Stromal cell of bone marrow (primary cell): Measurements from ENCODE around the gene USP32.
"Not testable (repeated sequence)": the region's sequence is repeated elsewhere in the genome, so short reads cannot be mapped to it uniquely, and the experiment has no call there.

ENCODE experiments used
- DNase-seq: peaks from one replicate; pipeline ENCODE4 v3.0.0-alpha.2; 2012; ENCODE audit warnings: low read depth

The USP32 gene

DNA sequence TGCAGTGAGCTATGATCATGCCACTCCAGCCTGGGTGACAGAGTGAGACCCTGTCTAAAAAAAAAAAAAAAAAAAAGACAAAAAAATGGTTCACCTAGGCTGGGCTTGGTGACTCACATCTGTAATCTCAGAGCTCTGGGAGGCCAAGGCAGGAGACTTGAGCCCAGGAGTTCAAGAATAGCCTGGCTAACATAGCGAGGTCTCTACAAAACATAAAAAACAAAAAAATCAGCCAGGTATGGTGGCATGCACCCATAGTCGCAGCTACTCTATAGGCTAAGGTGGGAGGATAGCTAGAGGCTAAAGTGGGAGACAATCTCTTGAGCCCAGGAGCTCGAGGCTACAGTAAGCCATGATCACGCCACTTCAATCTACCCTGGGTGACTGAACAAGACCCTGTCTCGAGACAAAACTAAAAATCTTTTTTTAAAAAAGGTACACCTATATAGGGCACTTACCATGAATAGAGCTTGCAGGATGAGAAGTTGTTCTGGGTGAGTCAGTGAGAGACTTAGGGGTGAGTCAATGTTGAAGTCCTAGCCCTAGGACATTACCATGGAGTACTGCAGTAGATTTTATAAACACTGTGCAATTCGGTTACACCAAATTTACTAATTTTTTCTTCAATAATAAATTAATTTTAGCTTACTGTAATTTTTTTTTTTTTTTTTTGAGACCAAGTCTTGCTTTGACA lies 19.0 kb downstream of the USP32 start:
- DNase-seq = peak; percentile 44

DNA sequence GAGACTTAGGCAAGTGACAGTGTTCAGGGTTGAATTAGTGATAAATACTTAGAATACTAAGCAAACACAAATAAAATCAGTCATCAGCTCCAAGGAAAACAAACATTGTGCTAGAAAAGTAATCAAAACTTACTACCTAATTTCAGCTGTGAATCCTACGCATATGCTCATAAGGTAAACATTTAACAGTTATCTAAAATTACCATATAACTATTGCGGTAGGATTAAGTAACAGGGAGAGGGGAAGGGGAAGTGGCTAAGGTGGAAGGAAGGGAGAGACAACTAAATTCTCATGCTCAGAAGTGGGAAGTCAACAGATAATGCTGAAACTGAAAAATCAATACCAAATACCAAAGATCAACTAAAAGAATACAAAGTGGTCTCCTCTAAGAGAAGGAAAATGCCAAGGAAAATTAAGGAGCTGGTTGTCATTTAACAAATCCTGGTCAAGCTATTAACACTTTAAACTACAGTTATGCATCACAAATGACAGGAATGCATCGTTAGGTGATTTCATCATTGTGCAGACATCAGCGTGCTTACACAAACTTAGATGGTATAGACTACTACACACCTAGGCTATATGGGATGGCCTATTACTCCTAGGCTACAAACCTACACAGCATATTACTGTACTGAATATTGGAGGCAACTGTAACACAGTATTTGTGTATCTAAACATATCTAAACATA lies 20.0 kb downstream of the USP32 start:
- no peak for DNase-seq

DNA sequence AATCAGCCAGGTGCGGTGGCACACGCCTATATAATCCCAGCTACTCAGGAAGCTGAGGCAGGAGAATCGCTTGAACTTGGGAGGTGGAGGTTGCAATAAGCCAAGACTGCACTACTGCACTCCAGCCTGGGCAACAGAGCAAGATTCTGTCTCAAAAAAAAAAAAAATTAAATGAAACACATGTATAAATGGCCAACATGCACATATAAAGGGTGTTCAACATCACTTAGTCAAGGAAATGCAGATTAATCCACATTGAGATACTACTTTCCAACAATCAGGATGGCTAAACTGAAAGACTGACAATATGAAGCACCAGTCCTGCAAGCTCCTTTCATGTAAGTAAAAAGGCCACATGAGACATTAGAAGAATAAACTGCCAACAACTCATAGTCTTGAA lies 20.5 kb downstream of the USP32 start:
- DNase-seq = no peak

DNA sequence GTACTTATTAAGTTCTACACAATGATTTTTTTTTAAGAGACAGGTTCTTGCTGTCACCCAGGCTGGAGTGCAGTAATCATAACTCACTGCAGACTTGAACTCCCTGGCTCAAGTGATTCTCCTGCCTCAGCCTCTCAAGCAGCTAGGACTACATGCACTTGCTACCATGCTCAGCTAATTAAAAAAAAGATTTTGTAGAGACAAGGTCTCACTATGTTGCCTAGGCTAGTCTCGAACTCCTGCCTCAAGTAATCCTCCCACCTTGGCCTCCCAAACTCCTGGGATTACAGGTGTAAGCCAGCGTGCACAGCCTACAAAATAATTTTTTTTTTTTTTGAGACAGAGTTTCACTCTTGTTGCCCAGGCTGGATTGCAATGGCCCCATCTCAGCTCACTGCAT lies 22.2 kb downstream of the USP32 start:
- no peak for DNase-seq

DNA sequence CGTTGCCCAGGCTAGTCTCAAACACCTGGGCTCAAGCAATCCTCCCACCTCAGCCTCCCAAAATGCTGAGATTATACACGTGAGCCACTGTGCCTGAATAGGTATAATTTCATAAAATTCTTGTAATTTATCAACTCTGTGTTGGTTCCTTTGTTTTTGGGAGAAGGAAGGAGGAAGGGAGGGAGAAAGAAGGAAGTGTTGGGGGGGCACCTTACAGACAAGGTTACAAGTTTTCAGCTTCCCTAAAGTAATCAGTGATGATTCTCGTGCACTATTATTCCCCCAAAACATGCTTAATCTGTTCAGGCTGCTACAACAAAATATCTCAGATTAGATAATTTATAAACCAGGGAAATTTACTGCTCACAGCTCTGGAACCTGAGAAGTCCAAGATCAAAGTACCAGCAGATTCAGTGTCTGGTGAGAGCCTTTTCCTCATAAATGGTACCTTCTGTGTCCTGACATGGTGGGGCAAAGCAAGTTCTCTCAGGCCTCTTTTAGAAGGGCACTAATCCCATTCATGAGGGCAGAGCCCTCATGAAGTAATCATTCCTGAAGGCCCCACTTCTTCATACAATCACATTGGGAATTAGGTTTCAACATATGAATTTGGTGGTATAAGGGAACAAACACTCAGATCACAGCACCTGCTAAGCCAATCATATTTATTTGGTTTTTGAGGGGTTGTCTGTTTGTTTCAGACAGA lies 28.1 kb downstream of the USP32 start:
- DNase-seq = no peak

DNA sequence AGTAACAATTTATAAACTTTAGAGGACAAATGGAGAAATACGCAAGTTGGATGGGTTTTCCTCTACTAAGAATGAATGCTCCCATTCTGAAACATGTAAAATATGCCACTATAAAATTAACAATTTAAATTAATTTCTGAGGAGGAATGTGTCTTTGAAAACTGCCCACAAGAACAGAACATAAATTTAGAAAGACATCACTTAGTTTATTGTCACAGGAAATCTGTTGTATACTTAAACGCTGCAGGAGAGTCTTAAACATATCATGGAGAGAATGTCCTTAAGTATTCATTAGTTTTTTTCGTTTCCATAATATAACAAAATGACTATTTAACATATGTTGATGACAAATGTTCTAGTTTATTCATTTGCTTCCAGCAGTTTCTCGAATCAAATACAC lies 29.6 kb downstream of the USP32 start:
- no peak for DNase-seq

DNA sequence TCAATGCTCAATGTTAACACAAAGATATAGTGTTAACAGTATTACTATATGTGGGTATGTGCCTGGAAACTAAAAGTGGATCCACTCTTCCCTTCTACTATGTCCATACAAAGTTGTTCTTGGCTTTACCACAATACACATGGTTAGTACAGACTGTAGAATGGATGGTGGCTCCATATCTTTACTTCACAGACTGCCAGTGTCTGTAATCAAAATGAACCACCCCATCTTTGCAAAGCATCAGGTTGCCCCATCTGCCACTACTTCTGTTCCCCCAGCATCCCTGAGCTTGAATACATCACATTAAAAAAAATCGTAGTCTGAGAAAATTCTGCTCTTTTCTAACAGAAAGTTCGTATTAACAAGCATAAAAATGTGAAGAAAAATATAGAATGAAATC lies 30.0 kb downstream of the USP32 start:
- DNase-seq = no peak

DNA sequence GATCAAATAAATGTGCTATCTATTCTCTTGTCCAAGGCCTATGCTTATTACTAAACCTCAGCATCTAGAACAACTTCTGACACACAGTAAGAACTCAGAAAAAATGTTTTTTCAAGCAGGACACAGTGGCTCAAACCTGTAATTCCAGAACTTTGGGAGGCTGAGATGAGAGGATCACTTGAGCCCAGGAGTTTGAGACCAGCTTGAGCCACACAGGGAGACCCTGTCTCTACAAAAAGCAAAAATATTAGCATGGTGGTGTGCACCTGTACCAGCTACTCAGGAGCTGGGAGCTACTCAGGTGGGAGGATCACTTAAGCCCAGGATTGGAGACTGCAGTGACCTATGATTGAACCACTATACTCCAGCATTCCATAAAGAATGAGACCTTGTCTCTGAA lies 32.5 kb downstream of the USP32 start:
- DNase-seq = no peak

DNA sequence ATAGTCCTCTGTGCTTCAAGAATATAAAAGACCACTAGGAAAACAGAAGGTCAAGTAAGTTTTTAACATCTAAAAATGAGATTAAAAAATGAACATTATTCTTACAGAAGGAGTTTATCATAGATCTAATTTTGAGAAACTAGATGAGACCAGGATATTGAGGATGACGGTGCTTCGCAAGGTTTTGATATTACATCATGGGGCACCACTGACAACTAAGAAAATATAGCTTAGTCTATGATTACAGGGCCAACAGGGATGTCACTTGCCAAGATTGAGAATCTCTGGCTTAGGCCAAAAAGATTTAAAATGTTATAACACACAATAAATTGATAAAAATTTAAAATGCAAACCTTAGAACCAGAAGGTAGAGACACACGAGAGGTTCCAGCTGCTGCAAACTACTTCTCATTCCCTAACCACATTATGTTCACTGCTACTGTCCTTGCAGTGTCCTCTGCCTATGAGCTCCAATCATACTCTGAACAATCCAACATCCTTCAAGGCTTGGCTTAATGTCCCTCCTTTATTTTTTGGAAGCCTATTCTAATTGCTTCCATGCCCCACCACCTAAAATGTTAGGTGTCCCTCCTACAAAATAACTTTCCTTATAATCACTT lies 33.2 kb downstream of the USP32 start:
- no peak for DNase-seq

DNA sequence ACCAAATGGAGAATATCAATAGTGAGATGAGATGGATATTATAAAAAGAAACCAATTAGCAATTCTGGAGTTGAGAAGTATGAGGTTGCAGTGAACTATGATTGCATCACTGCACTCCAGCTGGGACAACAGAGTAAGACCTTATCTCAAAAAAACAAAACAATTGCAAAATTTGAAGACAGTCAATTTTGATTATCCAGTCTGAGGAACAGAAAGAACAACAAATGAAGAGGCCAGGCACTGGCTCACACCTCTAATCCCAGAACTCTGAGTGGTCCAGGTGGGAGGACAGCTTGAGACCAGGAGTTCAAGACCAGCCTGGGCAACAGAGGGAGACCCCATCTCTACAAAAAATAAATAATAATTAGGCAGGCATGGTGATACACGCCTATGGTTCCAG lies 35.0 kb downstream of the USP32 start:
- DNase-seq = no peak

DNA sequence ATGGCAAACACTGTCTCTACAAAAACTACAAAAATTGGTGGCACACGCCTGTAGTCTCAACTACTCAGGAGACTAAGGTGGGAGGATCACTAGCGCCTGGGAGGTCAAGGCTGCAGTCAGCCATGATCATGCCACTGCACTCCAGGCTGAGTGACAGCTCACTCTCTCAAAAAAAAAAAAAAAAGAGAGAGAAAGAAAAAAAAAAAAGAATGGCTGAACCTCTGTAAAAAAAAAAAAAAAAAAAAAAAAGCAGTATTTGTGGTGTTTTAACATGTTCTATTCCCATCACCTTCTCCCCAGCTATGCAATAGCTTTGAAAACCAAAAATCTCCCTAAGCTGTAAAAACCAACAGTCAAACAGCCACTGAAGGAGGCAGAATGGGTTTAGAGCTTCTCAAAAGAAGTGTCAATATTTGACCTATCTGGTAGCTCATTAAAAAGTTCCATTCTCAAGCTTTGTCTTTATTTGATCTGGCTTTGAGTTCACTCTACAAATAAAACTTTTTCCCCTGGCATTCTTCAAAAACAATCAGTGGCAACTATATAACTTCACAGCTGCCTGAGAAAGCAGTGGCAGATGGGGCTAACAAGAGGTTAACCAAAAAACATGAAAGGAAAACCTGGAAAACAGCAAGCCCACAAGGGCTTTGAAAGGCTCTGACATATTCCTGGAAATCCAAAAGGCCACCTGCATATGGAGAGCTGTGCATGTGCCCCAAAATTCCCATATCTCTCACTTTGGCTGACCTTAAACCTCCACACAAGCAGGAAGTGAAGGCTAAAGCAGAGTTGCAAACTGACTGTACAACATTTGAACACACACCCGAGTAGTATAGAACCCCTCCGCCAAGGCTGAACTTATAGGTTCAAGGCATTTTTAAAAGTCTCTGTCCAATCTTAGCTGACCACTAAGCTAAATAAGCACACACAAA lies 36.0 kb downstream of the USP32 start:
- DNase-seq = no peak

DNA sequence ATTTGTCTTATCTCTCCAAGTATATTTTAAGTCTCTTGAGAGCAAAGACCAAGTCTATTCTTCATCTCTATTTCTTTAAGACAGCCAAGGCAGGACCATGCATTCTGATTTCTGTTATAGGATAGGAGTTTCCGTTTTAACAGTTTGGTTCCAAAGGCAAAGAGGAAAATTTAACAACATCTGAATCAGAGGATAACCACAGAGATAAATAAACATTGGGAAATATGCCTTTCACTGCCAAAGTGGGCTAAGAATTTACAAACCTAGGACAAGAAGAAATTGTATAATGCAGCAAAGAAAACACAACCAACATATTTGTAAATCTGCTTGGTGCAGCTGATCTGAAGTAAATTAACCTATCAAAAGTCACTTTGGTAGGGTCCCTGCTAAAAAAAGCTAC lies 37.7 kb downstream of the USP32 start:
- peak; percentile 78 for DNase-seq

DNA sequence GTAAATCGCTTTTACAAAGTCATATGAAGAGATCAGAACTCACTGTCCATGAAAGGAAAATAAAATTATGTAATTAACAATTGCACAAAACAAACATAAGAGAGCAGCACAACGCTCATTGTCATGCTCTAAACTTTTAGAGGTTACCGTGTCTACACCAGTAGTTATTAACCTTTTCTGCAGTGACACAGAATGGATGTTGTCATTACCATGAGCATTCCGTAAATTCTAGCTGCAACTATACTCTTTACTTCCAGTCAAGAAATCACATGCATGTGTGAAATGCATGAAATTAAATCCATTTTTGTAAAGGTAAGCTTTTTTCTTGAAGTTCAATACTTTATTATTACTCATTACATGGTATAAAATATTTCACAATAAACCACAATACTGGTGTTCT lies 38.2 kb downstream of the USP32 start:
- DNase-seq = no peak

DNA sequence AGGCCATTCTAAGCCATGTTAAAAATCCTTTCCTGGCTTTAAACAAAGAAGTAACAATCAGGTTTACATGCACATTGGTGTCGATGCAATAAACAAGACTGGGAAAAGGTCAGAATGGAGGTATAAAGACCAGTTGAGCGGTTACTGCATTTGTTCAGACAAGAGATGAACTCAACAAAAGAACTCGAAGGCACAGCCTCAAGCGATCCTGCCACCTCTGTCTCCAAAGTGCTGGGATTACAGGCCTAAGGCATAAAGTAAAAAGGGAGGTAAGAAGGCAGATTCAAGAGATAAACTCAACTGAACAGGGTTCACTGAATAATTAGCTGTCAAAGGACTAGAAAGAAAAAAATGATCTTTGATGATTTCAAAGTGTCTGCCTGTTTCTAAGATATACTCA lies 39.4 kb downstream of the USP32 start:
- DNase-seq = no peak

DNA sequence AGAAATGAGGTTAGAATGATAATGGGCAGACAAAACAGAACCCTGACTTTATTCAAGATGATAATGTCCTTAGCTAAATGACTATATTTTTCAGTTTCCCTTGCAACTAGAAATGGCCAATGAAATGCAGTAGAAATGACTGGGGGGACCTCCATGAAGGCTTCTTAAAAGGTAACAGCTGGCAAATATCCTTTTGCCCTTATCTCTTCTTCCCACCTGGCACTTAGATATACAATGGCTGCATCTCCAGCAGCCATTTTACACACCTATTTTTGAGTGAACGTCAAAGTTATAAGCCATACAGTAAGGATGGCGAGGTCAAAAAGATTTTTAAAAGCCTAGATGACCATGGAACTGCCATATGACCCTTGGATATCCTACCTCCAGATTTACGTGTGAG lies 39.9 kb downstream of the USP32 start:
- no peak for DNase-seq

DNA sequence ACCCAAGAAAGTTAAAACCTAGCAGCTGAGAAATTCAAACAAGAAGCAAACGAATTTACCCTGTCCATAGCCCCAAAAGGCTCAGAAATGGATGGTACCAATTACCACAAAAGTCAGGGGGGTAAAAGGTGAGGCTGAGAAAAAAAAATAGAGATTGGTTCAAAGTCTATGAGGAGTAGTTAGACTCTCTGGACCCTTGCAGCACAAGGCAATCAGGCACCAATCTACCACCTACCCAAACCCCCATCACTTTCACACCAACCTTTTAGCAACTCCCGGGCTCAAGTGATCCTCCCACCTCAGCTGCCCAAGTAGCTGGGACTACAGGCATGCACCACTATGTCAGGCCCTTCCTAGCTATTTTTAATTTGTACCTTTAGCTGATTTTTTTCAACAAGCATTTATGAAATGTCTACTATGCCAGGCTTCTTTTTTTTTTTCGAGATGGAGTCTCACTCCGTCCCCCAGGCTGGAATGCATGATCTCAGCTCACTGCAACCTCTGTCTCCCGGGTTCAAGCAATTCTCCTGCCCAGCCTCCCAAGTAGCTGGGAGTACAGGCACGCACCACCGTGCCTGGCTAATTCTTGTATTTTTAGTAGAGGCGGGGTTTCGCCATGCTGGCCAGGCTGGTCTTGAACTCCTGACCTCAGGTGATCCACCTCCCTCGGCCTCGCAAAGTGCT lies 40.8 kb downstream of the USP32 start:
- DNase-seq = no peak

DNA sequence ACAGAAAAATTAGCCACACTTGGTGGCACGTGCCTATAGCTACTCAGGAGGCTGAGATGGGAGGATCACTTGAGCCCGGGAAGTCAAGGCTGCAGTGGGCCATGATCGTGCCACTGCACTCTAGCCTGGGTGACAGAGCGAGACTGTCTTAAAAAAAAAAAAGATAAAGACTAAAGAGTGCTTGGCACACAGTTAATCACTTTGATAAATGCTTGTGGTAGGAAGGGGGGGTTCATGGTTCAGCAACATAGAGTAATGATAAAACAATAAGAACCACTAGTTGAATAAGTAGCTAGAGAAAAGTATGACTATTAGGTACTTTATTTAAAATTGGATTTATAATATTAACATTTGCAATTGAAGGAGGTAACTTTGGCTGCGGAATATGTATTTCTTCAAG lies 43.3 kb downstream of the USP32 start:
- no peak for DNase-seq

DNA sequence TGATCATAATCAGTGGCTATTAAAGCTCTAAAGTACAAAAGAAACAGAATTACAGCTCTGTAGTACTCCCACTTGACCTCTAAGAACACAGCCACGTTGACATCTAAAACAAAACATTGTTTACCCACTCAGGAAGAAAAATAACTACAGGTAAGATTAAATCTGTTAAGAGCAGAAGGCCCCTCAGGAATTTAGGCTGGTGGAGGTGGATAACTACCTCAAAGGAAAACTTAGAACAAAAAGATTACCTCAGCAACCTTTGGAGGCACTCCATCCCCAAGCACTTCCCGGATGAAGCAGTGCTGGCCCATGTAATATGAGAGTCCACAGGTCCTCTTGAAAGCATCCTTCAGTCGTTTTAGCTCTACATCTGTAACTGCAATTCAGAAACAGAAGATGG lies 46.7 kb downstream of the USP32 start:
- DNase-seq = no peak

DNA sequence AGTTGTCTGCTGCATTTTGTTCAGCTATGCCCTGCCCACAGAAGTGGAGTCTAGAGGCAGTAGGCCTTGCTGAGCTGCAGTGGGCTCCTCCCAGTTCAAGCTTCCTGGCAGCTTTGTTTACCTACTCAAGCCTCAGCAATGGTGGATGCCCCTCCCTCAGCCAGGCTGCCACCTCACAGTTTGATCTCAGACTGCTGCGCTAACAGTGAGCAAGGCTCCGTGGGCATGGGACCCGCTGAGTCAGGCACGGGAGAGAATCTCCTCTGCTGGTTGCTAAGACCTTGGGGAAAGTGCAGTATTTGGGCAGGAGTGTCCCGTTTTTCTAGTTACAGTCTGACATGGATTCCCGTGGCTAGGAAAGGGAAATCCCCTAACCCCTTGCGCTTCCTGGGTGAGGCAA lies 49.4 kb downstream of the USP32 start:
- DNase-seq = not testable (repeated sequence)

DNA sequence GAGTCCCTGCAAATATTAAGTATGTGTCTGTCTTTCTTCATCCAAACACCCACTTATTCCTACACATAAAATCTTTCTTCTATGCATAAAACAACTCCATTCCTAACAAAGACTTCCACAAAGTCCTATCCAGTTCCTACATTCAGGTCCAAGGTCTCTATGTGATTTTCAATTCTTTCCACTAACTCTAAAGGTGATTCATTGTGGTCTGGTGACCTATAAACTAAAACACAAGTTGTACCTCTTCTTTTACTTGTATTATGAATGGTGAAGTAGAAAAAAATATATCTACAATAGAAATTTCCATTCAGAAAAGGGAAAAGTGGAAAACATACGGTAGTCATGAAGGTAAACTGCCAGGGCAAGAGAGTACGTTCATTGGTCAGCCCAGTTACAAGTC lies 56.6 kb downstream of the USP32 start:
- no peak for DNase-seq

DNA sequence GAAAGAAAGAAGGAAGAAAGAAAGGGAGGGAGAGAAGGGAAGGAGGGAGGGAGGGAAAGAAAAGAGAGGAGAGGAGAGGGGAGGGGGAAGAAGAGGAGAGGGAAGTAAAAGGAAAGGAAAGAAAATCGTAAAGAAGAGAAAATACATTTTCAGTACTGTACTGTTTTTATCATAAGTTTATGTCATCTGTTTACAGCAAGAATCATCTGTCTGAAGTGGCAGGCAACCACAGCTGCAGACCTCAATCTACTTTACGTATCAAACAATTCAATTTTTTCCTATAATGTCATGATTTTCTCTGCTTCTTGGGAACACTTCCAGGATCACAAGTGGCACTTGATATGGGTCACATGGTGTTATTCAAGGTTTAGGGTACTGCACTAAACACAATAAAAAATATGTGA lies 58.3 kb downstream of the USP32 start:
- DNase-seq = no peak
